Activated CD4-positive, alpha-beta T cell treated with anti-CD3 and anti-CD28 coated beads, Interleukin-2, amount 10 ng/mL, durations not matched to agents 7 days and 5 days (primary cell): ENCODE data around the gene MTHFD1L. TPM values are rescaled to one million over a fixed set of nuclear protein-coding genes. Genes with fewer than 3 reads are reported as not detected.

Experiments
- CTCF ChIA-PET: fragments of 350-600 bp; sonication (Branson Sonifier 250); formaldehyde crosslinking; loops from one replicate; lab custom pipeline; 2021; ENCODE audit warnings: antibody characterized with exemption; lab: Charles Lee
- POLR2A ChIA-PET: fragments of 350-600 bp; sonication (Branson Sonifier 250); formaldehyde crosslinking; loops from one replicate; lab custom pipeline; 2021; ENCODE audit warnings: antibody characterized with exemption; lab: Charles Lee
- DNase-seq: peaks from one replicate; pipeline ENCODE4 v3.0.0-alpha.2; 2020
- H3K27ac Mint-ChIP-seq: one replicate; pipeline ENCODE4 v1.8.0; 2021; ENCODE audit warnings: mild to moderate bottlenecking, moderate library complexity, mixed read lengths
- H3K27me3 Mint-ChIP-seq: one replicate; pipeline ENCODE4 v1.8.0; 2021; ENCODE audit warnings: mixed read lengths
- H3K36me3 Mint-ChIP-seq: one replicate; pipeline ENCODE4 v1.8.0; 2021; ENCODE audit warnings: low read depth, mixed read lengths
- H3K4me1 Mint-ChIP-seq: one replicate; pipeline ENCODE4 v1.8.0; 2021; ENCODE audit warnings: mixed read lengths
- H3K4me3 Mint-ChIP-seq: one replicate; pipeline ENCODE4 v1.8.0; 2021; ENCODE audit warnings: mild to moderate bottlenecking, moderate library complexity, mixed read lengths
- H3K9me3 Mint-ChIP-seq: one replicate; pipeline ENCODE4 v1.8.0; 2021; ENCODE audit warnings: mixed read lengths
- total RNA-seq, 2 experiments: library from RNA; stranded (reverse); gene quantifications; one replicate each; pipeline ENCODE4 v1.2.3, GENCODE V29; 2021

Gene MTHFD1L
- total RNA-seq, 2 experiments from 2014 or later = 34.9 to 40.6 TPM

- H3K27me3 Mint-ChIP-seq = no peaks in the 10 kb centered on the region
- H3K36me3 Mint-ChIP-seq = peaks cover 37% of the 10 kb centered on the region
- no peaks in the 10 kb centered on the region for H3K4me1 Mint-ChIP-seq
- no peak for DNase-seq
- ChIA-PET CTCF (interaction anchor here (1.1 to 2.6 kb wide), 3 partner anchors 14 to 23 kb away, joined by 3 to 14 read pairs (median 6); no protein-coding TSS in a partner anchor), POLR2A (no interaction called here)
- no peak overlapping the region for H3K27ac Mint-ChIP-seq
- H3K4me3 Mint-ChIP-seq = no peak overlapping the region
- peaks cover 3% of the 10 kb centered on the region for H3K9me3 Mint-ChIP-seq
Measured at GRCh38 chr6:150908901-150909300, 43.4 kb downstream of the MTHFD1L start.

GRCh38 chr6:150910561-150910960, 45.1 kb downstream of the MTHFD1L start:
- peaks cover 36% of the 10 kb centered on the region for H3K36me3 Mint-ChIP-seq

GRCh38 chr6:150914372-150914771, 48.9 kb downstream of the MTHFD1L start:
- no peak overlapping the region for H3K4me3 Mint-ChIP-seq
- DNase-seq = no peak
- ChIA-PET POLR2A (no interaction called here), CTCF (interaction anchor here (0.7 to 1.1 kb wide), 2 partner anchors 14 to 18 kb away, joined by 3 to 5 read pairs; no protein-coding TSS in a partner anchor)
- peaks cover 30% of the 10 kb centered on the region for H3K36me3 Mint-ChIP-seq
- peaks cover 3% of the 10 kb centered on the region for H3K9me3 Mint-ChIP-seq
- H3K27me3 Mint-ChIP-seq = no peaks in the 10 kb centered on the region
- no peaks in the 10 kb centered on the region for H3K4me1 Mint-ChIP-seq
- H3K27ac Mint-ChIP-seq = no peak overlapping the region

More at GRCh38 chr6:150910561-150910960, 45.1 kb downstream of the MTHFD1L start:
- no peak for DNase-seq
- Mint-ChIP-seq H3K4me3 (no peak overlapping the region), H3K9me3 (peaks cover 3% of the 10 kb centered on the region), H3K4me1 (no peaks in the 10 kb centered on the region), H3K27ac (no peak overlapping the region), H3K27me3 (no peaks in the 10 kb centered on the region)
- ChIA-PET POLR2A (no interaction called here), CTCF (interaction anchor here (0.6 to 2.6 kb wide), 4 partner anchors 15 to 653 kb away, joined by 3 to 14 read pairs (median 5); no protein-coding TSS in a partner anchor)

DNA sequence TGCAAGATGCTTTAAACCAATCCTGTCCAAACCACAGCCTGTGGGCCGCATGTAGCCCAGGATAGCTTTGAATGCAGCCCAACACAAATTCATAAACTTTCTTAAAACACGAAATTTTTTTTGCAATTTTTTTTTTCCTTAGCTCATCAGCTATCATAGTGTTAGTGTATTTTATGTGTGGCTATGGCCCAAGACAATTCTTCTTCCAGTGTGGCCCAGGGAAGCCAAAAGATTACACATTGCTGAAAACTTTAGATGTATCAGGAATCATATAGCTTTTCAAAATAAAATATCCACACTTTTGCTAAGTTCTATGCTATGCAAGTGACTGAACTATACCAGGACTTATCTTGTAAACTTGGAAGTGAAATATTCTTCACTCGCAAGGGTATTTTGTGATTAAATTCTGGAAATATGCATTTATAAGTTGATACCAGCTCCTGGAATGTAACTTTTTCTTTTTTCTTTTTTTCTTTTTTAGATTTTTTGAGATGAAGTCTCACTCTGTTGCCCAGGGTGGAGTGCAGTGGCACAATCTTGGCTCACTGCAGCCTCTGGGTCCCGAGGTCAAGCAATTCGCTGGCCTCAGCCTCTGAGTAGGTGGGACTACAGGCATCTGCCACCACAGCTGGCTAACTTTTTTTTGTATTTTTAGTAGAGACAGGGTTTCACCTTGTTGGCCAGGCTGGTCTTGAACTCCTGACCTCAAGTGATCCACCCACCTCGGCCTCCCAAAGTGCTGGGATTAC, 49.8 kb downstream of the MTHFD1L start:
- no peaks in the 10 kb centered on the region for H3K27me3 Mint-ChIP-seq
- CTCF ChIA-PET = interaction anchor here (1.1 kb wide), 1 partner anchor 13 kb away, joined by 5 read pairs; no protein-coding TSS in a partner anchor
- POLR2A ChIA-PET = no interaction called here

DNA sequence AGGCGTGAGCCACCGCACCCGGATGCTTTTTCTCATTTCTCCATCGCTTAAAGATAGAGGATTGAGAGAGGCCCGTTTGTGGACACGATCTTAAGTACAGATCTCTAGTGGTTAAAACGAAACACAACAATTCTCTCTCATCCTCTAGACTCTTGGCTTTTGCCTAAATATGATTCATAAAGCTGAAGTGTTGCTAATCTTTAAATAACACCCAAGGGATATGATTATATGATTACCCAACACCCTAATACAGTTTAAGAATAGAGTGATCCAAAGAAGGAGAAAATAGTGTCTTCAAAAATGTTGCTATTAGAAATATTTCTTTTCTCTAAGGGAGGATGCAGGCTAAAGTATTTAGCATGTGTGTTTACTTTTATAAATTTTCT, 50.4 kb downstream of the MTHFD1L start:
- Mint-ChIP-seq H3K4me1 (no peaks in the 10 kb centered on the region), H3K27ac (no peak overlapping the region), H3K27me3 (no peaks in the 10 kb centered on the region), H3K4me3 (no peak overlapping the region), H3K36me3 (peaks cover 30% of the 10 kb centered on the region), H3K9me3 (peaks cover 3% of the 10 kb centered on the region)
- ChIA-PET POLR2A (no interaction called here), CTCF (no interaction called here)
- no peak for DNase-seq

More for the DNA sequence above, 49.8 kb downstream of the MTHFD1L start:
- H3K27ac Mint-ChIP-seq = no peak overlapping the region
- H3K9me3 Mint-ChIP-seq = peaks cover 3% of the 10 kb centered on the region
- H3K4me3 Mint-ChIP-seq = no peak overlapping the region
- no peak for DNase-seq
- H3K36me3 Mint-ChIP-seq = peaks cover 33% of the 10 kb centered on the region
- no peaks in the 10 kb centered on the region for H3K4me1 Mint-ChIP-seq

- Mint-ChIP-seq H3K27me3 (no peaks in the 10 kb centered on the region), H3K9me3 (no peaks in the 10 kb centered on the region), H3K4me3 (no peak overlapping the region), H3K36me3 (peaks cover 27% of the 10 kb centered on the region), H3K4me1 (no peaks in the 10 kb centered on the region), H3K27ac (no peak overlapping the region)
- DNase-seq = no peak
- POLR2A ChIA-PET = no interaction called here
- CTCF ChIA-PET = no interaction called here
Measured at GRCh38 chr6:150919938-150920337, 54.4 kb downstream of the MTHFD1L start.

GRCh38 chr6:150922137-150922536, 56.6 kb downstream of the MTHFD1L start:
- ChIA-PET POLR2A (interaction anchor here (0.7 kb wide), 1 partner anchor 59 kb away, joined by 3 read pairs; no protein-coding TSS in a partner anchor), CTCF (interaction anchor here (1.3 to 1.6 kb wide), 2 partner anchors 12 to 31 kb away, joined by 3 to 4 read pairs; no protein-coding TSS in a partner anchor)
- DNase-seq = no peak
- H3K9me3 Mint-ChIP-seq = no peaks in the 10 kb centered on the region
- H3K36me3 Mint-ChIP-seq = peaks cover 32% of the 10 kb centered on the region
- H3K4me3 Mint-ChIP-seq = no peak overlapping the region
- no peak overlapping the region for H3K27ac Mint-ChIP-seq
- H3K27me3 Mint-ChIP-seq = no peaks in the 10 kb centered on the region
- H3K4me1 Mint-ChIP-seq = no peaks in the 10 kb centered on the region

- Mint-ChIP-seq H3K27me3 (no peaks in the 10 kb centered on the region), H3K4me1 (no peaks in the 10 kb centered on the region), H3K4me3 (no peak overlapping the region), H3K36me3 (peaks cover 27% of the 10 kb centered on the region), H3K9me3 (no peaks in the 10 kb centered on the region), H3K27ac (no peak overlapping the region)
- DNase-seq = no peak
- ChIA-PET POLR2A (no interaction called here), CTCF (interaction anchor here (1.7 kb wide), 1 partner anchor 30 kb away, joined by 3 read pairs; no protein-coding TSS in a partner anchor)
Measured at GRCh38 chr6:150924808-150925589, 59.5 kb downstream of the MTHFD1L start.

GRCh38 chr6:150925590-150925928, 60.1 kb downstream of the MTHFD1L start:
- H3K4me3 Mint-ChIP-seq = no peak overlapping the region
- no peak overlapping the region for H3K27ac Mint-ChIP-seq
- no peaks in the 10 kb centered on the region for H3K27me3 Mint-ChIP-seq
- ChIA-PET CTCF (interaction anchor here (1.7 kb wide), 1 partner anchor 31 kb away, joined by 3 read pairs; no protein-coding TSS in a partner anchor), POLR2A (no interaction called here)
- peaks cover 27% of the 10 kb centered on the region for H3K36me3 Mint-ChIP-seq
- H3K9me3 Mint-ChIP-seq = no peaks in the 10 kb centered on the region
- no peak for DNase-seq
- no peaks in the 10 kb centered on the region for H3K4me1 Mint-ChIP-seq

GRCh38 chr6:150925976-150926375, 60.5 kb downstream of the MTHFD1L start:
- Mint-ChIP-seq H3K27ac (no peak overlapping the region), H3K36me3 (peaks cover 27% of the 10 kb centered on the region), H3K4me1 (no peaks in the 10 kb centered on the region), H3K27me3 (no peaks in the 10 kb centered on the region), H3K4me3 (no peak overlapping the region), H3K9me3 (no peaks in the 10 kb centered on the region)
- DNase-seq = no peak
- ChIA-PET POLR2A (no interaction called here), CTCF (interaction anchor here (1.7 kb wide), 1 partner anchor 31 kb away, joined by 3 read pairs; no protein-coding TSS in a partner anchor)

- peak overlapping the region; percentile 9 for H3K27ac Mint-ChIP-seq
- no peaks in the 10 kb centered on the region for H3K9me3 Mint-ChIP-seq
- H3K4me3 Mint-ChIP-seq = no peak overlapping the region
- H3K4me1 Mint-ChIP-seq = no peaks in the 10 kb centered on the region
- H3K36me3 Mint-ChIP-seq = peaks cover 23% of the 10 kb centered on the region
- ChIA-PET POLR2A (no interaction called here), CTCF (interaction anchor here (1.0 to 1.3 kb wide), 2 partner anchors 14 to 37 kb away, joined by 3 to 5 read pairs; no protein-coding TSS in a partner anchor)
- no peaks in the 10 kb centered on the region for H3K27me3 Mint-ChIP-seq
- no peak for DNase-seq
Measured at GRCh38 chr6:150928882-150929281, 63.4 kb downstream of the MTHFD1L start.

GRCh38 chr6:150929416-150929815, 63.9 kb downstream of the MTHFD1L start:
- no peak for DNase-seq
- ChIA-PET POLR2A (no interaction called here), CTCF (interaction anchor here (1.0 to 1.4 kb wide), 3 partner anchors 14 to 37 kb away, joined by 3 to 5 read pairs (median 3); no protein-coding TSS in a partner anchor)
- Mint-ChIP-seq H3K27me3 (no peaks in the 10 kb centered on the region), H3K27ac (peak overlapping the region; percentile 9), H3K4me3 (no peak overlapping the region), H3K36me3 (peaks cover 23% of the 10 kb centered on the region), H3K4me1 (no peaks in the 10 kb centered on the region), H3K9me3 (no peaks in the 10 kb centered on the region)
